Measurements from ENCODE around the gene EXD2.
"Not testable (repeated sequence)": the region's sequence is repeated elsewhere in the genome, so short reads cannot be mapped to it uniquely, and the experiment has no call there.

Gene EXD2

GRCh38 chr14:69270097-69270496, 78.8 kb downstream of the EXD2 start:
- Mint-ChIP-seq H3K9me3 (ENCODE audit: low read depth) (no peaks in the 10 kb centered on the region), H3K27me3 (peaks cover 6% of the 10 kb centered on the region), H3K4me3 (no peak overlapping the region), H3K4me1 (ENCODE audit: low read depth) (no peaks in the 10 kb centered on the region), H3K27ac (no peak overlapping the region), H3K36me3 (no peaks in the 10 kb centered on the region)

DNA sequence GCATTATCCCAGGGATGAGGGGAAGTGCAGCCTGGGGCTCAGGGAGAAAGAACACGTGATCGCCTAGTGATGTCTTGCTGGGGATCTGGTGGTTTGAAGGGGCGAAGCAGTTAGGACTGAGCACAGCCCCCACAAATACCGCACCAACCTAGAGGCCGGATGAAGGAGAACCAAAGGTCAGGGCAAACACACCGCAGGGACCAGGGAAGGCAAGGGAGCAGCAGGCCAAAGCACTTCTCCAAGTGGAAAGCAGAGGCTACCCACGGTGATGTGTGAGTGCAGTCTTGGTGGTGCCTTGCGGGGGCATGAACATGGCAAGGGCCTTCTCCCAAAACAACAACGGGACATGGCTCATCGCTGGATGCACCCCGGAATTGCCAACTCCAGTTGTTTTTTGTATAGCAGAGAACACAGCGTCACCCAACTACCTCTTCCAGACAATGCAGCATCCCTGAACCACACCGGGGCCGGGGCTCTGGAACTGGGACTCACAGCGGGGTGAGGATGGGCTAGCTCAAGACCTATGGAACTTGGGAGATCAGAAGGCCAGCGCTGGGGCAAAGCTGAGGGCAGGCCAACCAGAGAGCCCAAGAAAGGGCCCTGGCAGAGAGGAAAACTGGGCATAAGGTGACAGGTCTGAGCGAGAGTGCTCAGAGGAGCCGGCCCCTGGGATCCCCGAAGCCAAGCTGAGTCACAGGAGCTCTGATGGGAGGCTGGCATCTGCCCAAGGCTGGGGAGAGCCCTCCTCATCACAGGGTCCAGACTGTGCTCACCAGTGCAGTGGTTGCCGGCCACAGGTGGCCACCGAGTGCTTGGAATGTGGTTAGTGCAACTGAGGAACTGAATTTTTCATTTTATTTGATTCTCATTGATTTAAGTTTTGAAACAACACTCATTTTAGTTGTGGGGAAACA, 79.8 kb downstream of the EXD2 start:
- H3K9me3 Mint-ChIP-seq (ENCODE audit: low read depth): no peaks in the 10 kb centered on the region
- no peak overlapping the region for H3K4me3 Mint-ChIP-seq
- H3K27me3 Mint-ChIP-seq: peaks cover 3% of the 10 kb centered on the region
- no peaks in the 10 kb centered on the region for H3K36me3 Mint-ChIP-seq
- no peaks in the 10 kb centered on the region for H3K4me1 Mint-ChIP-seq (ENCODE audit: low read depth)
- no peak overlapping the region for H3K27ac Mint-ChIP-seq

DNA sequence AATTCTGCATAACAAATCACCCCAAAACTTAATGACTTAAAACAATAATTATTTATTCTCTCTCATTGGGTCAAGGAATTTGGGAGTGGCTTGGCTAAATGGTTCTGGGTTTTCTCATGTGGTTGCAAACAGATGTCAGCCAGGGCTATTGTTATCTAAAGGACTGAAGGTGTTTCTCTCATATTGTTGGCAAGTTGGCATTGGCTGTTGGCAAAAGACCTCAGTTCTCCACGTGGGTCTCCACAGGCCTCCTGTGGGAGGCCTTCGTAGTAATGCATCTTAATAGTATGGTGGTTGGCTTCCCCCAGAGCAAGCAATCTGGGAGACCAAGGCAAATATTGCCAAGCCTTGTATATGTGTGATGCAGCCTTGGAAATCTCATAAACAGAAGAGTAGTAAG, 83.0 kb downstream of the EXD2 start:
- Mint-ChIP-seq H3K36me3 (no peaks in the 10 kb centered on the region), H3K4me1 (ENCODE audit: low read depth) (no peaks in the 10 kb centered on the region), H3K27me3 (peaks cover 1% of the 10 kb centered on the region), H3K27ac (no peak overlapping the region), H3K9me3 (ENCODE audit: low read depth) (no peaks in the 10 kb centered on the region), H3K4me3 (no peak overlapping the region)

GRCh38 chr14:69275331-69275730, 84.0 kb downstream of the EXD2 start:
- Mint-ChIP-seq H3K4me3 (no peak overlapping the region), H3K27ac (no peak overlapping the region), H3K27me3 (peaks cover 1% of the 10 kb centered on the region), H3K4me1 (ENCODE audit: low read depth) (no peaks in the 10 kb centered on the region), H3K36me3 (no peaks in the 10 kb centered on the region), H3K9me3 (ENCODE audit: low read depth) (no peaks in the 10 kb centered on the region)

- H3K4me3 Mint-ChIP-seq; H3K9me3 Mint-ChIP-seq (ENCODE audit: low read depth); H3K27me3 Mint-ChIP-seq; H3K36me3 Mint-ChIP-seq; H3K4me1 Mint-ChIP-seq (ENCODE audit: low read depth); H3K27ac Mint-ChIP-seq: not testable (repeated sequence)
These were observed 86.1 kb downstream of the EXD2 start for GRCh38 chr14:69277356-69277755.

GRCh38 chr14:69280746-69281291, 89.5 kb downstream of the EXD2 start:
- H3K4me3 Mint-ChIP-seq: no peak overlapping the region
- no peaks in the 10 kb centered on the region for H3K4me1 Mint-ChIP-seq (ENCODE audit: low read depth)
- H3K9me3 Mint-ChIP-seq (ENCODE audit: low read depth): no peaks in the 10 kb centered on the region
- H3K36me3 Mint-ChIP-seq: no peaks in the 10 kb centered on the region
- peaks cover 1% of the 10 kb centered on the region for H3K27me3 Mint-ChIP-seq
- H3K27ac Mint-ChIP-seq: no peak overlapping the region

DNA sequence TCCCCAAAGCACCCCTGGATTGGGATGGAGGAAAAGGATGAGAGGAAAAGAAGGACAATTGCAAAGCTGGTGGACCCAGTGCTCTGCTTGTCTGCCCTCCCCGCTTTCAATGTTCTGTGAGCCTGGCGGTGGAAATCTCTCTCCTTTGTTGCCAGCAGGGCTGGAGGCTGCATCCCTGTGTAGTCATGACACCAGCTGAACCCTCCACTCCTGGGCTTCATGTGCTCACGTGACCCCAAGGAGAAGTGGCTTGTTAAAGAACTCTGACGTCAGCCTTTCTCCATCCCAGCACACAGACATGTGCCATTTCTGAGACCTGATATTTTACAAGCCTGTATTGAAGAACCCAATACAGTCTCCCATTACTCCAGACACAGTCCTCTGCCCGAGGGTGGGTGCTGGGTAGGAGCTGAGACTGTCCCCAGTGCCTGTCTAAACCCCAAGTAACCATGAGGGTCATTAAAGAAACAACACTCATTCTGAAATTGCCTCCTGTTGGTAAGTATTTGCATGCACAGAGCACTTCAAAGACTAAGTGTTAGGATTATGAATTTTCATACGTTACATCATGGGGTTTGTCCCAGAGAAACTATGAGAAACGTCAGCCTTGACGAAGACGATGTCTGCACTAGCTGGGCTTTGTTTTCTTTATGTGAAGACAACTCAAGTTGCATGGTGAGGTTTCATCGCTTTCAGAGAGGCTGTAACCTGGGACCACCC, 90.3 kb downstream of the EXD2 start:
- no peaks in the 10 kb centered on the region for H3K4me1 Mint-ChIP-seq (ENCODE audit: low read depth)
- peaks cover 1% of the 10 kb centered on the region for H3K27me3 Mint-ChIP-seq
- no peak overlapping the region for H3K4me3 Mint-ChIP-seq
- H3K9me3 Mint-ChIP-seq (ENCODE audit: low read depth): no peaks in the 10 kb centered on the region
- no peaks in the 10 kb centered on the region for H3K36me3 Mint-ChIP-seq
- H3K27ac Mint-ChIP-seq: no peak overlapping the region

DNA sequence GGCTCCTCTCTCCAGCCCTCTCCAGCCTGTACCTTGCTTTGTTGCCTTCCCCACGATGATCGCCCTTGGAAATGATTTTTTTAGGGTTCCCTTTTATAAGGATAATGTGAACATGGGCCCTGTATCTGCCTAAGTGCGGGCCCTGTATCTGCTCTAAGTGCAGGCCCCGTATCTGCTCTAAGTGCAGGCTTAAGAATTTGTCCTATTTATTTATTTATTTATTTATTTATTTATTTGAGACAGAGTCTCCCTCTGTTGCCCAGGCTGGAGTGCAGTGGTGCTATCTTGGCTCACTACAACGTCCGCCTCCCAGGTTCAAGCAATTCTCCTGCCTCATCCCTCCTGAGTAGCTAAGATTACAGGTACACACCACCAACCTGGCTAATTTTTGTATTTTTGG, 91.2 kb downstream of the EXD2 start:
- Mint-ChIP-seq H3K27me3 (peaks cover 1% of the 10 kb centered on the region), H3K9me3 (ENCODE audit: low read depth) (no peaks in the 10 kb centered on the region), H3K4me1 (ENCODE audit: low read depth) (no peaks in the 10 kb centered on the region), H3K27ac (no peak overlapping the region), H3K4me3 (no peak overlapping the region), H3K36me3 (no peaks in the 10 kb centered on the region)

DNA sequence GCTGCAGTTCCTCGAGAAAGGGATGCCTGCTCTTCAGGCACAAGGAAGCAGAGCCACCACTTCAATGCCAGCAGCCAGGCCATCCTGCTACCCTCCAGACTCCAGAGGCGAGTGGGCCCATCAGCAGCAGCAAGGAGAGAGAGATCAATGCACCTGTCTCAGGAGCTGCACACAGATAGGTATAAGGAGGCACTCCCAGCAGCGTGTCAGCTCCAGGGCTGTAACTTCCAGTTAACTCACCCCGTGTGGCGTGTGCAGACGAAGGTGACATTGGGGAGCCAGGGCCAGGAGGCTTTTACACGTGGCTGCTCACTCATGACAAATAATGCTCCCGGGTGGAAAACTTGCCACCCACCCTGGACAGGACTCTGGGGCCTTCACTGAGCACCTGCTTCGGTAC, 92.9 kb downstream of the EXD2 start:
- no peaks in the 10 kb centered on the region for H3K27me3 Mint-ChIP-seq
- H3K36me3 Mint-ChIP-seq: no peaks in the 10 kb centered on the region
- H3K4me1 Mint-ChIP-seq (ENCODE audit: low read depth): no peaks in the 10 kb centered on the region
- H3K4me3 Mint-ChIP-seq: no peak overlapping the region
- no peaks in the 10 kb centered on the region for H3K9me3 Mint-ChIP-seq (ENCODE audit: low read depth)
- no peak overlapping the region for H3K27ac Mint-ChIP-seq

DNA sequence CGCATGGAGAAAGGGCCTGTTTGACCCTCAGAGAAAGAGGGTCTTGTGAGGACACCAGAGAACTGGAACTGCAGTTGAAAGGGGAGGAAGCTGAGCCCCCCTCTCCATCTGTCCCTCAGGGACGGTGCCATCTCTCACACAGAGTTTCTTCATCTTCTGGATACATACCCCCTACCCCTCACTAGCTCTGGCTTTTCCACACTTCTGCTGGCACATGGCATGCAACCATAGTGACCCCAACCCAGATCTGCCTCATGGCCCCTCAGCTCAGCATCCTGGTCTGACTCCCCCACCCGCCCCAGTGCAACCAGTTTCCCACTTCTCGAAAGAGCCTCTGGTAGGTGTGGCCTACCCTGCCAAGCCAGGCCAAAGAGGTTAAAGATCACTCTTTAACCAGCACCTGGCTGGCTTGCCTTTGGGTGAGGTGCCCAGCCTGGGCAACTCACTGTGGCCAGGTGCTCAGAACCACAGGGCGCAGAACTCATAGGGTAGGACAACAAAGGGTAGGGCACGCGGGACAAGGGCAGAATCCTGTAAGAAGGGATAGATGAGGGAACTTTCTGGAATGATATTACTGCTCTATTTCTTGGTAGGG, 94.5 kb downstream of the EXD2 start:
- H3K27ac Mint-ChIP-seq: no peak overlapping the region
- no peak overlapping the region for H3K4me3 Mint-ChIP-seq
- no peaks in the 10 kb centered on the region for H3K27me3 Mint-ChIP-seq
- no peaks in the 10 kb centered on the region for H3K9me3 Mint-ChIP-seq (ENCODE audit: low read depth)
- no peaks in the 10 kb centered on the region for H3K4me1 Mint-ChIP-seq (ENCODE audit: low read depth)
- no peaks in the 10 kb centered on the region for H3K36me3 Mint-ChIP-seq

DNA sequence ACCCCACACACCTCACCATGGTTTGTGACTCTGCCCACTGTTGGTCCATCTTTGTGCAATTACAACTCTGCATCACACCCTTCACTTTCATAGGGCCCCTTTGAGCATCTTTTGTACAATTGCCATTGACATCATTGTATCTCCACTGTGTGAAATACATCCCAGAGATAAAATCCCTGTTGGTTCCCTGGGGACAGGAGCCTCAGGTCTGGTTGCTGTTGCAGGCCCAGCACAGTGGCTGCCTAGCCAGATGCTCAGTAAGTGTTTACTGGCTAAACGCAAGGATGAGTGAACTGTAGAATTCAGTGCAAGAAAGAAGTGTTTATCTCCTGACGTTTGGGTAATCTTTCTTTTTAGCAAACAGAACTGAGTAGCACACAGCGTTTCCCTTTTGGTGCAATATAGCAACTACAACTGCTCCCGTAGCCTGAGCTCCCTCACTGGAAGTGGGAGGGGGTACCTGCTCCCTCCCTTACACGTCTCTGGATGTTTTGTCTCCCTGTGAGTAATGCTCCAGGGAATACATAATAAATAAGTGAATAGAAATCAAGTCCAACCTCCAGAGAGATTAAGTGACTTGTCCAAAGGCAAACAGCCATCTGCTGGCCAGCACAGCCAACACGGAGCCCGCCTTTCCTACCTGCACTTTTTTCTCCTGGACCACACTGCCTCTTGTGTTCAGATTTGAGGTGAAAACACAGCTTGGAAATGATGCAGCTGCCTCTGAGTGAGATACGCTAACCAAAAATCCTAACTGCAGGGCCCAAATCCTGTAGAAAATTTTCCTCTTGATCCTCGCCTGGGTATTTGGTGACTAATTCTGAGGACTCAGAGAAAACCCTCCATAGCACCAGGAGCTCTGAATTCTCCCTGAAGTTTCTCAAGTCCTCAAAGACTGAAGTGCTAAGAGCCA, 96.1 kb downstream of the EXD2 start:
- H3K36me3 Mint-ChIP-seq: no peaks in the 10 kb centered on the region
- H3K4me3 Mint-ChIP-seq: no peak overlapping the region
- H3K9me3 Mint-ChIP-seq (ENCODE audit: low read depth): no peaks in the 10 kb centered on the region
- no peak overlapping the region for H3K27ac Mint-ChIP-seq
- H3K4me1 Mint-ChIP-seq (ENCODE audit: low read depth): no peaks in the 10 kb centered on the region
- no peaks in the 10 kb centered on the region for H3K27me3 Mint-ChIP-seq

- Mint-ChIP-seq H3K4me3 (no peak overlapping the region), H3K27me3 (no peaks in the 10 kb centered on the region), H3K9me3 (ENCODE audit: low read depth) (no peaks in the 10 kb centered on the region), H3K36me3 (no peaks in the 10 kb centered on the region), H3K27ac (no peak overlapping the region), H3K4me1 (ENCODE audit: low read depth) (no peaks in the 10 kb centered on the region)
These were observed 96.9 kb downstream of the EXD2 start for GRCh38 chr14:69288011-69288771.

DNA sequence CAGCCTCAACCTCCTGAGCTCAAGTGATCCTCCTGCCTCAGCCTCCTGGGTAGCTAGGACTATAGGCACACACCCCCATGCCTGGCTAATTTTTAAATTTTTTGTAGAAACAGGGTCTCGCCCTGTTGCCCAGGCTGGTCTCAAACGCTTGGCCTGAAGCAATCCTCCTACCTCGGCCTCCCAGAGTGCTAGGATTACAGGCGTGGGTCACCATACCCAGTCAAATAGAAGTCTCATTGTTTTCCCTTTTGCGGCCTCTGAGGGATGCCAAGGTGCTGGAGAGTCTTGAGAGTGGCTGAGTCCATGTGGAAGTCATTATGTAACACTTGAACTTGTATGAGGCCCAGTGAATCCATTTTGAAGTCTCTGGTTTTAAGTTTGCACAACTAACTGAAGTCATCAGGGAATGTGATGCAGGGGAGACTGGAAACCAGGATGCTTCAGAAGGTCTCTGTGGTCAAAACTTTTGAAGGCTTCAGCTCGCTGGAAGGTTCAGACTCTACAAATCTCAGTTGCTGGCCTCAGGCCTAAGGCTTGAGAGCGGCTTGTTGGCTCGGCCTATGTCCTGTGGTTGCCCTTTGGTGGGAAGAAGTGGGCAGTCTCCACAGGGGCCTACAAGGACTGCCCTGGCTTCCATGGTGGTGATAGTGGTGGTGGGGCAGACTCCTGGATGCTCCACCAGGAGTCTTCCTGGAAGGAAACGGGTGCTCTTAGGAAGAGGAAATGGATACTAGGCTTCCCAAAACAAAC, 97.8 kb downstream of the EXD2 start:
- Mint-ChIP-seq H3K27me3 (no peaks in the 10 kb centered on the region), H3K27ac (no peak overlapping the region), H3K9me3 (ENCODE audit: low read depth) (no peaks in the 10 kb centered on the region), H3K4me3 (no peak overlapping the region), H3K36me3 (no peaks in the 10 kb centered on the region), H3K4me1 (ENCODE audit: low read depth) (no peaks in the 10 kb centered on the region)
